Breast epithelium (tissue), 3 donors: Measurements from ENCODE around the gene SLC9A8.

Experiments
- CTCF ChIP-seq, 3 donors: fragments of 450-650 bp; IDR thresholded peaks; one replicate each; pipeline ENCODE4 v1.5.1; 2016 to 2017; ENCODE audit warnings: antibody characterized with exemption in 3 of 3, mild to moderate bottlenecking in 3 of 3, moderate library complexity in 3 of 3
- POLR2A ChIP-seq: fragments of 450-650 bp; IDR thresholded peaks from one replicate; pipeline ENCODE4 v1.6.1; 2016; ENCODE audit warnings: antibody characterized with exemption, mild to moderate bottlenecking, moderate library complexity

- TF ChIP-seq CTCF (IDR thresholded peaks at IDR 0.05), result no peak
- TF ChIP-seq POLR2A, result no peak
Observed at GRCh38 chr20:49775229-49775693, 37.4 kb upstream of the SLC9A8 start.
